Activated CD4-positive, alpha-beta T cell treated with anti-CD3 and anti-CD28 coated beads for 1 hour (primary cell): ENCODE data around the gene TPRX2.
"Not testable (repeated sequence)": the region's sequence is repeated elsewhere in the genome, so short reads cannot be mapped to it uniquely, and the experiment has no call there.

Source experiments
- DNase-seq: peaks from one replicate; pipeline ENCODE4 v3.0.0-alpha.2; 2020

Gene TPRX2, protein sequence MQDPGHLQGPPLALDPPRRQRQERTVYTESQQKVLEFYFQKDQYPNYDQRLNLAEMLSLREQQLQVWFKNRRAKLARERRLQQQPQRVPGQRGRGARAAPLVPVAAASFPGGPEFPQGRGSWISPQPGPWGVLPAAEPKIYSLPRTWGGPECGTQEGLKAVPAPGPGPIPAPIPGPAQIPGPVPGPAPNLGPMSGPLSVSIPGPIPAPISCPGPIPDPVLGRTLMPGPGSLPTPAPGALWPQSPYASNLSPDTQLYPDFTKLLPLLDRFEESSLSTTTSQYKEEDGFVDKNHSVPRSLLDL

DNA sequence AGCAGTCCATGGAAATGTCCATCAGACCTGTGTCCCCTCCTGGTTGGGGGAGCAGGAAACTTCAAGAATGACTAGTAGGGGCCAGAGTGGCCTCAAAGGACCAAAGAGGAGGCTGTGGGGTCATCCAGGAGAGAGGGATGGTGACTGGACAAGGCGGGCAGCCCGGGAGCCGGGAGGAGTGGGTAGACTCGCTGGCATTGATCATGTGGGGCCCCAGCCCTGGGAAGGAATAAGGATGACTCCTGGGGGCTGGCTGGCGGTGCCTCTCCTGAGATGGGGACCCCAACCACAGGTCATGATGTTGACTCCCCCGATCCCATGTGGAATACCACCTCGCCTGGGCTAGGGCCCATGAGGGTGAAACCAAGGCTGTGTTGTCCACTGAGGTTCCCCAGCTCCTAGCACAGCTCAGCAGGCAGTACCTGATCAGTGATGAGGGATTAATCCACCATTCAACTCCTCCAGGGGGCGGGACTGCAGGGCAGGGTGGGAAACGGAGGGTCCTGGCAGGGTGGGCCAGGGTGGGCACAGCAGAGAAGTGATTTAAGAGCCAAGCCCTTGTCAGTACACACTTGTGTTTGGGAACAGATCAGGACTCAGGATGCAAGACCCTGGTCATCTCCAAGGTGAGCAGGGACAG, at the start of gene TPRX2:
Gene TPRX2, plus strand, starts transcription at position 590 of the 640 bp plus-strand sequence. Its CDS starts 12 bp downstream, at position 602.
- DNase-seq: not testable (repeated sequence)

DNA sequence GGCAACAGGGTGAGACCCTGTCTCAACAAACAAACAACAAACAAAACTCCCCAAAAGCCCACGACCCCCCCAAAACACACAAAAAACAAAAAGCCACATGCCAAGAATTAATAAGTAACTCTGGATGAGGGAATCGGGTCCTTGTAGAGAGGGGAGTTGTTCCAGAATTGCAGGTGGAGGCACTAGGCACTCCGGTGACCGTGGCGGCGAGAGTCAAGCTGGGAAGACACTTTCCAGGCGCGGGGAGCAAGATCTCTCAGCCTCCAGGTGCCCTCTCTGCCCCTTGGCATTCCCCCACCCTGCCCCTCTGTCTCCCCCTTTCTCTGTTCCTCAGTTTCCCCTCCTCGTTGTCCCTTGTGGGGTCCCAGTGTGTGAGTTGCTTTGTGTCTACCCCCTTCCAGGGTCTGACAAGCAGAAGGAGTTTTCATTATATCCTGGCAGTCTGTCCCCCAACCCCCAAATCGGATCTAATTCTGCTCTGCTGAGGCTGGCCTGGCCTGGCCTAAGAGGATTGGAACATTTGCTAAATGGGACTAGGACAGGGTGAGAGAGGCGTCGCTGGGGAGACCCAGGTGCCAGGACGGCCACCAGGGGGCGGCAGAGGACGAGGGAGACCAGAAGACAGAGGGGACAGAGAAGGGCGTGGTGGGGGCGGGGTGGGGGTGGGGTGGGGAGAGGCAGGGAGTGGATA, 45.6 kb upstream of the TPRX2 start:
- DNase-seq: peak; percentile 59

DNA sequence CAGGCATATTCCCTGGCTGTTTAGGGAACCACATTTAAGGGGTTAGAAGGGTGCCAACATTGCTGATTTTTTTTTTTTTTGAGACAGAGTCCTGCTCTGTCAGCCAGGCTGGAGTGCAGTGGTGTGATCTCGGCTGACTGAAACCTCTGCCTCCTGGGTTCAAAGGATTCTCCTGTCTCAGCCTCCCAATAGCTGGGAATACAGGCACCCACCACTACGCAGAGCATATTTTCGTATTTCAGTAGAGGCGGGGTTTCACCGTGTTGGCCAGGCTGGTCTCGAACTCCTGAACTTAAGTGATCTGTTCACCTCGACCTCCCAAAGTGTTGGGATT, 45.1 kb upstream of the TPRX2 start:
- no peak for DNase-seq

DNA sequence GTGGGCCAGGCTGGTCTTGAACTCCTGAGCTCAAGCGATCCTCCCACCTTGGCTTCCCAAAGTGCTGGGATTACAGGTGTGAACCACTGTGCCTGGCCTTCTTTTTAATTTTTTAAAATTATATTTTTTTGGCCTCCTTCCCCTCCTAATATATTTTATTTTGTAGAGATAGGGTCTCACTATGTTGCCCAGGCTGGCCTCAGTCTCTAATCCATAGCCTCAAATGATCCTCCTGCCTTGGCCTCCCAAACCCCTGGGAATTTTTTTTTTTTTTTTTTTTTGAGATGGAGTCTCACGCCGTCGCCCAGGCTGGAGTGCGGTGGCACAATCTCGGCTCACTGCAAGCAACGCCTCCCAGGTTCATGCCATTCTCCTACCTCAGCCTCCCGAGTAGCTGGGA, 42.8 kb upstream of the TPRX2 start:
- not testable (repeated sequence) for DNase-seq

DNA sequence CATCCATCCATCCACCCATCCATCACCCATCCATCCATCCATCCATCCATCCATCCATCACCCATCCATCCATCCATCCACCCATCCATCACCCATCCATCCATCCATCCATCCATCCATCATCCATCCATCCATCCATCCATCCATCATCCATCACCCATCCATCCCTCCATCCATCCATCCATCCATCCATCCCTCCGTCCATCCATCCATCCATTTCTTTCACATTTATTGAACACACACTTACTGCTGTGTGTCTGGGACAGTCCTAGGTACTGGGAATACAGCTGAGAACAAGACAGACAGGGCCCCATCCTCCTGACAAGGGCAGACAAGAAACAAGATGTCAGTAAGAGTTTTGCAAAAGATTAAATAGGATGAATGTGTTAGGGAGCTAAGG, 40.8 kb upstream of the TPRX2 start:
- DNase-seq: not testable (repeated sequence)

DNA sequence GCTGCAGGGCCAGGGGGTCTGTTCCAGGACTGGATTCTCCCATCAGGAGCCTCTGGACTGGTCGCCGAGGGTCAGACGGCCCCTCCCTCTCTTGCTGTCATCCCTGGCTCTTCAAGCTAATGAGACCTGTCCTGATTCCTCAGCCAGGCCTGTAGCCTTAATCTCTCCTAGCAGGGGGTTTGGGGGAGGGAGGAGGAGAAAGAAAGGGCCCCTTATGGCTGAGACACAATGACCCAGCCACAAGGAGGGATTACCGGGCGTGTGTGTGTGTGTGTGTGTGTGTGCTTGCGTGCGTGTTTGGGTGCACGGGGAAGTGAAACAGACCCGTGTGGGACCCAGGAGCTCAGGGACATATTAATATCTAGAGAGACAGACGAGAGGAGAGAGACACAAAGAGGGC, 39.2 kb upstream of the TPRX2 start:
- DNase-seq: no peak

DNA sequence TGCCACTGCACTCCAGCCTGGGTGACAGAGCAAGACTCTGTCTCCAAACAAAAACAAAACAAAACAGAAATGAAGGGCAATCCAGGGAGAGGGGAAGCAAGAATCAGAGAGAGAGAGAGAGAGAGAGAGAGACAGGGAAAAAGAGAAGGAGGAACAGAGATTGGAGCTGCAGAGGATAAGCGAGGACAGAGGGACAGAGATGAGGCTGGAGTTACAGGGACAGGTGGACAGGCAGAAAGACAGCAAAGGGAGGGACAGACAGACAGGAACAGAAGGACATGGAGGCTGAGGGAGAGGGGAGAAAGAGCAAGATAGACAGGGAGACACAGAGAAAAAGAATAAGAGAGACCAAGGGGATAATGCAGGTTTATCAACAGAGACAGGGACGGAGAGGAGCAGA, 38.6 kb upstream of the TPRX2 start:
- DNase-seq: no peak

DNA sequence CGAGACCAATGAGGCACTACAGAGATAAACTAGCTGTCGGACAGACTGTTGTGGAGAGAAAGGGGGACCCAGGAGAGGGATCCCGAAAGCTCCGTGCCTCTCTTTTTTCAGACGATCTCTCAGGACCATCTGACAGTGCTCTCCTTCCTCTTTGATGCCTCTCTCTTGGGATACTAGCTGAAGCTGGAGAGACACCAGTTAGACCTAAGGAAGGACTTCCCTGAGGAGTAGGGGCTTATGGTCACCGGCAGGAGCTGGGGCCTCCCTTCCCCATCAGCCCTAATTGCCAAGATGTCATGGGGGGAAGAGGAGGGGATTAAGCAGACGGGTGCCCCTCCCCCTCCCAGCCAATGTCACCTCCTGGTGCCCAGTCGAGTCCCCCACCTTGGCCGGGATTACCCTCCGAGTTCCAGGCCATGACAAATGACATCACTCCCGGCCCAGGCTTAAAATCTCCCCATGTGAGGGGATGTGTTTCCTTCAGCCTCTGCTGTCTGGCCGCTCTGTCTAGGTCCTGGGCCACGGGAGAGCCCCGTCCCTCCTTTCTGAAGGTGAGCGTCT, 37.5 kb upstream of the TPRX2 start, which contains the start of gene CRX:
Gene CRX, plus strand, starts transcription at position 478 of the 561 bp plus-strand sequence. CDS start 12,507 bp downstream, outside the sequence.
- DNase-seq: no peak

DNA sequence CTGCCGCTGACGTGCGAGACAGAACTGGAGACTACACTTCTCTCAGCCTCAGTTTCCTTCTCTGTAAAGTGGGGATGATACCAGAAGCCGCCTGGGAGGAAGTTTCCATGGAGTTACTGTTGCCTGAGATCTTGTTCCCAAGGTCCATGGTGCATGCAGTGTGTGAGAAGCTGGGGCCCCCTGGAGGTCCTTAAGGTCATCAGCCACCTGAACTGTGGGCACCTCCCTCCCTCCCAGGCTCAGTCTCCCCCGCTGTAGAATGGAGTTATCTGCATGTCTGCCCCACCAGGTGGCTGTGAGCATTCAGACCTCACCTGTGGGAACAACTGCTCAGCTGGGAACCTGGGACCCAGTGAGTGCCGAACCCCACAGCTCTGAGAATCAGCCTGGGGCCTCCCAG, 34.6 kb upstream of the TPRX2 start:
- no peak for DNase-seq

- DNase-seq: no peak
Observed at GRCh38 chr19:47826800-47827199, 32.2 kb upstream of the TPRX2 start.

DNA sequence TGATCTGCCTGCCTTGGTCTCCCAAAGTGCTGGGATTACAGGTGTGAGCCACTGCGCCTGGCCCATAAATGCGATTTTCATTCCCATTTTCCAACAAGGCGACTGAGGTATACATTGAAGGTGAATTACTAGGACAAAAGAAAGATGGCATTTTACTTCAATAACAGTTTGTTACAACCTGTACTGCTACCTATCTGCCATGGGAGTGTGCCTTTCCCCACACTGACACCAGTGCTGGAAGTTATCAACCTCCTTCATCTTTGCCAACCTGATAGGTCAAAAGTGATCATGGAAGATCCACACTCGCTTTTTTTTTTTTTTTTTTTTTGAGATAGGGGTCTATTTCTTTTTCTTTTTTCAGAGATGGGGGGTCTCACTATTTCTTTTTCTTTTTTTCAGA, 26.3 kb upstream of the TPRX2 start:
- DNase-seq: no peak

DNA sequence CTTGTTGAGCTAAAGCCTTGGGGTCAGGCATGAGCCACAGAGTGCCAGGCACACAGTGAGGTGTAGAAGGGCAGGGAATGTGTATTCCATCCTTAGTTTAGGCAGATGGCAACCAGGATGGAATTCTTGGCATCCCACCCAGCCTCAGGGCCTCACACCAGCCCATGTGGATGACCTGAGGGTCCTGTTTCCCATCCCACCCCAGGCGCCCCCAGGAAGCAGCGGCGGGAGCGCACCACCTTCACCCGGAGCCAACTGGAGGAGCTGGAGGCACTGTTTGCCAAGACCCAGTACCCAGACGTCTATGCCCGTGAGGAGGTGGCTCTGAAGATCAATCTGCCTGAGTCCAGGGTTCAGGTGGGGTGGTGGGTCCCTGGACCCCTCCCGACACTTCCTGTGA, 23.0 kb upstream of the TPRX2 start:
- DNase-seq: no peak

GRCh38 chr19:47839411-47839810, 19.6 kb upstream of the TPRX2 start:
- DNase-seq: no peak

DNA sequence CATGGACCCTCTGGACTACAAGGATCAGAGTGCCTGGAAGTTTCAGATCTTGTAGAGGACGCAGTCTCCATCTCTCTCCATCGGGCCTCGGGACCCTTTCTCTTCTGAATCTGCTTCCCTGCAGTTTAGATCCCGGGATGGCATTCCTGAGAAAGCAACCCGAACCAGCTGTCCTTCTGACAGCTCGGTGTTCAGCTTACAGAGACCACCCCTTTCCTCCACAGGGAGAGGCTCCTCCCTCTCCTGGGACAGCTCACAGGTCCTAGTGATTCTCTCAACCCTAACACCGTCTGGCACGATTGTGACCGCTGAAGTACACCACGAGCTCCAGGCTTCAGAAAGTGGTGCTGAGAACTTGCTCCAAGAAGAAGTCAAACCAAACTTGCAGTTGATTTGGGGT, 19.1 kb upstream of the TPRX2 start:
- no peak for DNase-seq

DNA sequence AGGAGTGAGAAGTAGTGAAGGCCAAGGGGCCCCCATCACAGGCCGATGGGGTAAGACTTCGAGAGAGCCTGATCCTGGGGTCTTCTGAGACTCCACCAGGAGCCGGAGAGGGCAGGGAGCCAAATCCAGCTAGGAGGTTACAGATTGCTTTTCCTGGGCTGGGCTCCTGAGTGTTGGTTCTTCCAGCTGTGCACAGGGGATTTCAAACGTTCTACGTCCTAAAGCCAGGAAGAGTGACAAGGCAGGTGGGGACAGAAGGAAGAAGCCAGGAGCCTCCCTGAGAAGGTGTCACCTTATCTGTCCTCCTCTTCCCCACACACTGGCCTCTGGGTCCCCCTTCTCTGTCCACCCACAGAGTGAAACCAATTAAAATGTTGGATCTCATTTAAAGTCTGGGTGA, 16.1 kb upstream of the TPRX2 start:
- DNase-seq: no peak

- no peak for DNase-seq
Observed at GRCh38 chr19:47848425-47848822, 10.6 kb upstream of the TPRX2 start.

- no peak for DNase-seq
Observed at GRCh38 chr19:47848823-47849473, 10.1 kb upstream of the TPRX2 start.

DNA sequence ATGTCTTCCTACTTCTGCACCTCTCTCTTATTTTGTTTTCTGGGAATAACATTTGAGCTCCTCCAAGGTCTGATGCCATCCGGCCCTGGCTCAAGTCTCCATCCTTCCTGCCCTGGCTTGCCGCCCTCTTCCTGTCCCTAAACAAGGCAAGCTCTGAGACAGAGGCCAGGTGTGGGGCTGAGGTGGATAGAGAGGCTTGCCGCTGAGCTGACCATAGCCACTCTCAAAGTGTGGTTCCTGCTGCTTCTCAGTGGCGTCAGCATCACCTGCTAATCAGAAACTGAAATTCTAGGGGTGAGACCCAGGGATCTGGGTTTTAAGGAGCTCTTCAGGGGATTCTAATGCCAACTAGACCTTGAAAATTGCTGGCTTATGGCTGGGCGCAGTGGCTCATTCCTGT, 6.0 kb upstream of the TPRX2 start:
- no peak for DNase-seq

DNA sequence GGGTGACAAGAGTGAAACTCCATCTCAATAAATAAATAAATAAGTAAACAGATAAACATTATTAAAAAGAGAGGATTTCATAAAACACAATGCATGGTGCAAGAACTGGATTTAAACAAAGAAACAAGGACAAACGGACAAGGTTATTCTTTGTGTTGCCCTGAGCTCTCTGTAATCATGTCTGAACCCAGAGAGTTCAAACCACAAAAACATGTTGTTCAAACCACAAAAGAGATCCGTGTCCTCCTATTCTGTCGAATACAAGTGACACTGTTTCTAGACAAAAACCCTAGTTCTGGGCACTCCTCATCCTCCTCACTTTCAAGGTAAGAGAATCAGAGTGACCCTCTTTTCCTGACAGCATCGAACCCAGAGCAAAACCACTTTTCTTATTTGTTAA, 4.6 kb upstream of the TPRX2 start:
- DNase-seq: no peak

DNA sequence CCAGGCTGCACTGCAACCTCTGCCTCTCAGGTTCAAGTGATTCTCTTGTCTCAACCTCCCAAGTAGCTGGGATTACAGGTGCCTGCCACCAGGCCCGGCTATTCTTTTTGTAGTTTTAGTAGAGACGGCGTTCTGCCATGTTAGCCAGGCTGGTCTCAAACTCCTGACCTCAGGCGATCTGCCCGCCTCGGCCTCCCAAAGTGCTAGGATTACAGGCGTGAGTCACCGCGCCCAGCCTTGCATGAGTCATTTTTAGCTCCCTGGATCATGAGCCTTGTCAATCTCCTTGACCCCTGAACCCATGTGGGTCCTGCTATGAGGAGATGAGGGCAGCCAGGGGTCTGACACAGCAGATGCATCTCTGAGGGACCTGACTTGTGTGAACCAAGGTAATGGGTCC, 804 bp upstream of the TPRX2 start:
- DNase-seq: not testable (repeated sequence)

DNA sequence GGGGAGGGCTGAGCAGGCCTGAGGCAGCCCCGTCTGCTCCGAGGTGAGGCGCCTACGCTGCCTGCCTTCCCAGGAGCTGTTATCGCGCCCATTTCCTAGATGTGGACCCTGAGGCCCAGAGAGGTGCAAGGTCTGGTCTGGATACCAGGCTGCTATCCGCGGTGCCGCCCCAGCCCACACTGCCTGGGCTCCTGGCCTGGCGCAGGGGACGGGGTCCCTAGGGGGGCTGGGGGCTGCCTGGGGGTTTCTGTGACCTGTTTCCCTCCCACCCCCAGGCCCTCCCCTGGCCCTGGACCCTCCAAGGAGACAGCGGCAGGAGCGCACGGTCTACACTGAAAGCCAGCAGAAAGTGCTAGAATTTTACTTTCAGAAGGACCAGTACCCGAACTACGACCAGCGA, 803 bp downstream of the TPRX2 start:
- not testable (repeated sequence) for DNase-seq

DNA sequence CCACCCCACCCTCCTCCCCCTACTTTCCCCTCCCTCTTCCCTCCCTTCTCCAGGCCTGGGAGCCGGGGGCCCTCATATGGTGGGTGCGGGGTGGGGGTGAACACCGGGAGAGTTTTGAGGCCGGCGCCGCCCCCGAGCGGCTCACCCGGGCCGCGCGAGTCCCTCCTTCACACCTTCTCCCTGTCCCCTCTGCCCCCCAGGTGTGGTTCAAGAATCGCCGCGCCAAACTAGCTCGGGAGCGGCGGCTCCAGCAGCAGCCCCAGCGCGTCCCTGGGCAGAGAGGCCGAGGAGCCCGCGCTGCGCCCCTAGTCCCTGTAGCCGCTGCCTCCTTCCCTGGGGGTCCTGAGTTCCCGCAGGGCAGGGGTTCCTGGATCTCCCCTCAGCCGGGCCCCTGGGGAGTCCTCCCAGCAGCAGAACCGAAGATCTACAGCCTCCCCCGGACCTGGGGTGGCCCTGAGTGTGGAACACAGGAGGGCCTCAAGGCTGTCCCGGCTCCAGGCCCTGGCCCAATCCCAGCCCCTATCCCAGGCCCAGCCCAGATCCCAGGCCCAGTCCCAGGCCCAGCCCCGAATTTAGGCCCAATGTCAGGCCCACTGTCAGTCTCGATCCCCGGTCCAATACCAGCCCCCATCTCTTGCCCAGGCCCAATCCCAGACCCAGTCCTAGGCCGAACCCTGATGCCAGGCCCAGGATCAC, 1.7 kb downstream of the TPRX2 start:
- no peak for DNase-seq

- DNase-seq: no peak
Observed at GRCh38 chr19:47861630-47862029, 2.6 kb downstream of the TPRX2 start.
